Left ventricle myocardium inferior (tissue), 1 donor: Measurements from ENCODE around the gene MCCD1. TPM values are rescaled to one million over a fixed set of nuclear protein-coding genes. Genes with fewer than 3 reads are reported as not detected.

Source experiments
- DNase-seq: peaks from one replicate; pipeline ENCODE4 v3.0.0-alpha.2; 2020
- H3K27ac ChIP-seq: fragments of 200-600 bp; replicated peaks from 2 replicates; pipeline ENCODE4 v1.8.0; 2021
- H3K27me3 ChIP-seq: fragments of 200-600 bp; 2 replicates; pipeline ENCODE4 v1.8.0; 2021; ENCODE audit warnings: low read depth
- H3K36me3 ChIP-seq: fragments of 200-600 bp; 2 replicates; pipeline ENCODE4 v1.8.0; 2021
- H3K4me1 ChIP-seq: fragments of 200-600 bp; 2 replicates; pipeline ENCODE4 v1.8.0; 2021
- H3K4me3 ChIP-seq: fragments of 200-600 bp; 2 replicates; pipeline ENCODE4 v1.8.0; 2021; ENCODE audit warnings: mild to moderate bottlenecking, moderate library complexity
- H3K9me3 ChIP-seq: fragments of 200-600 bp; replicated peaks from 2 replicates; pipeline ENCODE4 v1.8.0; 2021
- CTCF ChIP-seq: fragments of 200-600 bp; IDR thresholded peaks from 2 replicates; pipeline ENCODE4 v1.8.0; 2021; ENCODE audit warnings: antibody characterized with exemption, mild to moderate bottlenecking, borderline replicate concordance
- intact Hi-C: fragments of 100-400 bp; cut with micrococcal nuclease; formaldehyde crosslinking; loops from one replicate; pipeline ENCODE4 v1.11.0; 2022
- total RNA-seq: library from RNA; stranded (reverse); fragmentation: NEBNext Ultra II Directional; extraction: Animal tissue kit (Norgen Biotek cat#: 25700); gene quantifications from one replicate; pipeline ENCODE4 v1.2.1, GENCODE V29; 2021
- donor health status: DM: no; HTN: yes; CAD: no; lungs with severe emphysema.

The MCCD1 gene
- total RNA-seq, 1 donor from 2014 or later = not detected

- no peak for TF ChIP-seq CTCF
- Histone ChIP-seq H3K27ac (no peak overlapping the region), H3K36me3 (peaks cover 17% of the 10 kb centered on the region), H3K9me3 (no peaks in the 10 kb centered on the region), H3K4me3 (no peak overlapping the region), H3K27me3 (no peaks in the 10 kb centered on the region), H3K4me1 (peaks cover 9% of the 10 kb centered on the region)
- DNase-seq = no peak
- intact Hi-C loops = no loop called here
Measured at GRCh38 chr6:31525932-31526591, 2.7 kb upstream of the MCCD1 start.

GRCh38 chr6:31528307-31528777, 420 bp upstream of the MCCD1 start:
- Histone ChIP-seq H3K4me3 (no peak overlapping the region), H3K27ac (no peak overlapping the region), H3K36me3 (peaks cover 40% of the 10 kb centered on the region), H3K4me1 (peaks cover 25% of the 10 kb centered on the region), H3K27me3 (no peaks in the 10 kb centered on the region), H3K9me3 (no peaks in the 10 kb centered on the region)
- DNase-seq = no peak
- no peak for TF ChIP-seq CTCF
- intact Hi-C loops = no loop called here

GRCh38 chr6:31529329-31530150, 778 bp downstream of the MCCD1 start:
- DNase-seq = no peak
- no peaks in the 10 kb centered on the region for H3K27me3 ChIP-seq
- intact Hi-C loops = no loop called here
- H3K36me3 ChIP-seq = peaks cover 52% of the 10 kb centered on the region
- H3K4me3 ChIP-seq = no peak overlapping the region
- no peak overlapping the region for H3K27ac ChIP-seq
- TF ChIP-seq CTCF = no peak
- no peaks in the 10 kb centered on the region for H3K9me3 ChIP-seq
- peaks cover 29% of the 10 kb centered on the region for H3K4me1 ChIP-seq

GRCh38 chr6:31530659-31531058, 1.9 kb downstream of the MCCD1 start:
- Histone ChIP-seq H3K36me3 (peaks cover 63% of the 10 kb centered on the region), H3K9me3 (no peaks in the 10 kb centered on the region), H3K4me3 (no peak overlapping the region), H3K4me1 (peaks cover 32% of the 10 kb centered on the region), H3K27ac (no peak overlapping the region), H3K27me3 (no peaks in the 10 kb centered on the region)
- DNase-seq = no peak
- no peak for TF ChIP-seq CTCF
- intact Hi-C loops = no loop called here

GRCh38 chr6:31531162-31531561, 2.4 kb downstream of the MCCD1 start:
- intact Hi-C loops = no loop called here
- Histone ChIP-seq H3K9me3 (no peaks in the 10 kb centered on the region), H3K36me3 (peaks cover 68% of the 10 kb centered on the region), H3K4me1 (peaks cover 37% of the 10 kb centered on the region), H3K27ac (no peak overlapping the region), H3K27me3 (no peaks in the 10 kb centered on the region), H3K4me3 (no peak overlapping the region)
- no peak for TF ChIP-seq CTCF
- no peak for DNase-seq
